Trophoblast cell (in vitro differentiated cells and primary cell): ENCODE data around the gene ARMH2.

ENCODE experiments used
- DNase-seq, 2 donors: peaks; one replicate each; pipeline ENCODE4 v3.0.0-alpha.2; 2016
- H2AFZ ChIP-seq: 2 replicates; pipeline ENCODE4 v1.6.1; 2013; ENCODE audit warnings: low read length, moderate library complexity, mild to moderate bottlenecking; ENCODE audit not compliant: insufficient read depth, poor library complexity
- H2AK5ac ChIP-seq: 2 replicates; pipeline ENCODE4 v1.6.1; 2013; ENCODE audit warnings: mild to moderate bottlenecking, low read length
- H2BK120ac ChIP-seq: 2 replicates; pipeline ENCODE4 v1.6.1; 2013; ENCODE audit warnings: low read length, mild to moderate bottlenecking, moderate library complexity; ENCODE audit not compliant: insufficient read depth, poor library complexity
- H2BK12ac ChIP-seq: 2 replicates; pipeline ENCODE4 v1.6.1; 2013; ENCODE audit warnings: mild to moderate bottlenecking, low read length, moderate library complexity
- H2BK5ac ChIP-seq: 2 replicates; pipeline ENCODE4 v1.6.1; 2013; ENCODE audit warnings: low read length, low read depth, moderate library complexity, mild to moderate bottlenecking; ENCODE audit not compliant: poor library complexity
- H3K14ac ChIP-seq: 2 replicates; pipeline ENCODE4 v1.6.1; 2013; ENCODE audit warnings: mild to moderate bottlenecking, low read length
- H3K18ac ChIP-seq: 2 replicates; pipeline ENCODE4 v1.6.1; 2013; ENCODE audit warnings: mild to moderate bottlenecking, low read length
- H3K23ac ChIP-seq: 2 replicates; pipeline ENCODE4 v1.6.1; 2013; ENCODE audit warnings: low read length
- H3K27ac ChIP-seq: 2 replicates; pipeline ENCODE4 v1.5.1; 2013; ENCODE audit warnings: low read depth, mild to moderate bottlenecking, inconsistent platforms, low read length, moderate library complexity
- H3K27me3 ChIP-seq: 2 replicates; pipeline ENCODE4 v1.6.1; 2013; ENCODE audit warnings: inconsistent platforms, mild to moderate bottlenecking, low read length, moderate library complexity; ENCODE audit not compliant: insufficient read depth
- H3K36me3 ChIP-seq, 2 experiments: 1 replicate in 1 of 2; 2 replicates in 1 of 2; pipeline ENCODE4 v1.6.1; 2013; ENCODE audit warnings: low read length in 2 of 2, mild to moderate bottlenecking in 2 of 2, moderate library complexity in 1 of 2; ENCODE audit not compliant: insufficient read depth in 2 of 2, control insufficient read depth in 1 of 2
- H3K4ac ChIP-seq: 2 replicates; pipeline ENCODE4 v1.6.1; 2013; ENCODE audit warnings: low read depth, mild to moderate bottlenecking, low read length, moderate library complexity
- H3K4me1 ChIP-seq, 2 experiments: 1 replicate in 1 of 2; 2 replicates in 1 of 2; pipeline ENCODE4 v1.6.1; 2013; ENCODE audit warnings: low read length in 2 of 2, mild to moderate bottlenecking in 2 of 2, moderate library complexity in 1 of 2; ENCODE audit not compliant: insufficient read depth in 2 of 2, control insufficient read depth in 1 of 2
- H3K4me2 ChIP-seq: 2 replicates; pipeline ENCODE4 v1.6.1; 2013; ENCODE audit warnings: inconsistent platforms, mild to moderate bottlenecking, low read length, moderate library complexity
- H3K4me3 ChIP-seq: 2 replicates; pipeline ENCODE4 v1.5.1; 2013; ENCODE audit warnings: mild to moderate bottlenecking, low read depth, low read length, inconsistent platforms
- H3K79me1 ChIP-seq: one replicate; pipeline ENCODE4 v1.6.1; 2013; ENCODE audit warnings: low read length
- H3K79me2 ChIP-seq: 2 replicates; pipeline ENCODE4 v1.6.1; 2013; ENCODE audit warnings: low read length, mild to moderate bottlenecking; ENCODE audit not compliant: control insufficient read depth, insufficient read depth, poor library complexity
- H3K9ac ChIP-seq: 2 replicates; pipeline ENCODE4 v1.6.1; 2013; ENCODE audit warnings: mild to moderate bottlenecking, low read length
- H3K9me3 ChIP-seq: 2 replicates; pipeline ENCODE4 v1.6.1; 2013; ENCODE audit warnings: low read depth, mild to moderate bottlenecking, control low read depth, inconsistent platforms, low read length; ENCODE audit not compliant: insufficient read depth
- H4K12ac ChIP-seq: 2 replicates; pipeline ENCODE4 v1.6.1; 2013; ENCODE audit warnings: low read depth, mild to moderate bottlenecking, low read length, moderate library complexity
- H4K8ac ChIP-seq: 2 replicates; pipeline ENCODE4 v1.6.1; 2013; ENCODE audit warnings: low read depth, mild to moderate bottlenecking, low read length, moderate library complexity
- H4K91ac ChIP-seq: one replicate; pipeline ENCODE4 v1.6.1; 2013; ENCODE audit warnings: low read depth, mild to moderate bottlenecking, low read length, moderate library complexity
- WGBS: extraction: QIAGEN DNeasy Blood & Tissue Kit; methylation state at CpG from one replicate; pipeline ENCODE4 v1.1.7; 2013; ENCODE audit warnings: missing lambda C conversion rate; ENCODE audit not compliant: insufficient read length, insufficient coverage; ENCODE audit errors: extremely low coverage; 5-methylcytosine and 5-hydroxymethylcytosine counted together

ARMH2 gene

DNA sequence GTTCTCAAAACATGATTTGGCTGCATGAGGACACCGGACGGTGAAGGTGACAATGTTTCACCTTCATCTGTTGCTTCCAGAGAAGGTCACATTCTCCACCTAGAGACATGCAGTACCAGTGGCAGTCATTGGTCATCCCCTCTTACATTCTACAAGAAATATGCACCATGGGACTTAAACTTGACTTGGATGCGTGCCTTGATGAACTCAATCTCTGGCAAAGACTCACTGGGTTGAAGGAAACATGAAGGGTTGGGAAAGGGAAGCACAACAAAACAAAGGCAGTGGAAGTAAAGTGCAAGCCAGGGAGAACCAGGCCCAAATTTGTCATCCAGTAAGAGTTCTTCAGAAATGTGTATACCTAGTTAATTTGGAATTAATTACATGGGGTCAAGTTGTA is 39.4 kb upstream of the ARMH2 start:
- H3K4ac ChIP-seq, result no peak overlapping the region
- no CpG with 5 or more reads among the region's 3 CpGs for WGBS
- no peak overlapping the region for H3K4me3 ChIP-seq
- H3K36me3 ChIP-seq, result peaks cover 9 to 14% of the 10 kb centered on the region in 2 experiments
- H2BK120ac ChIP-seq, result no peak overlapping the region
- no peak overlapping the region for H3K4me2 ChIP-seq
- H2BK5ac ChIP-seq, result no peak overlapping the region
- H3K79me1 ChIP-seq, result no peaks in the 10 kb centered on the region
- no peak overlapping the region for H2AK5ac ChIP-seq
- peaks cover 0 to 3% of the 10 kb centered on the region in 2 experiments for H3K4me1 ChIP-seq
- H2AFZ ChIP-seq, result no peak overlapping the region
- peaks cover 2% of the 10 kb centered on the region for H3K9me3 ChIP-seq
- no peaks in the 10 kb centered on the region for H3K27me3 ChIP-seq
- no peak overlapping the region for H3K27ac ChIP-seq
- no peak overlapping the region for H3K23ac ChIP-seq
- no peak overlapping the region for H3K18ac ChIP-seq
- H3K9ac ChIP-seq, result no peak overlapping the region
- no peak overlapping the region for H3K14ac ChIP-seq
- no peak overlapping the region for H2BK12ac ChIP-seq
- no peak overlapping the region for H4K8ac ChIP-seq
- DNase-seq, result no peak
- H4K91ac ChIP-seq, result no peak overlapping the region
- no peak overlapping the region for H4K12ac ChIP-seq
- no peaks in the 10 kb centered on the region for H3K79me2 ChIP-seq

GRCh38 chr6:24836109-24836508 is 37.4 kb upstream of the ARMH2 start:
- H4K91ac ChIP-seq, result no peak overlapping the region
- H4K12ac ChIP-seq, result no peak overlapping the region
- no peak overlapping the region for H3K27ac ChIP-seq
- WGBS, result no CpG with 5 or more reads among the region's 2 CpGs
- H3K4ac ChIP-seq, result no peak overlapping the region
- H2BK120ac ChIP-seq, result no peak overlapping the region
- peaks cover 2 to 8% of the 10 kb centered on the region in 2 experiments for H3K36me3 ChIP-seq
- H3K79me1 ChIP-seq, result no peaks in the 10 kb centered on the region
- no peak overlapping the region for H2BK5ac ChIP-seq
- no peaks in the 10 kb centered on the region for H3K79me2 ChIP-seq
- H2BK12ac ChIP-seq, result no peak overlapping the region
- H3K23ac ChIP-seq, result no peak overlapping the region
- H3K4me3 ChIP-seq, result no peak overlapping the region
- no peak overlapping the region for H2AK5ac ChIP-seq
- no peaks in the 10 kb centered on the region for H3K27me3 ChIP-seq
- no peak overlapping the region for H3K18ac ChIP-seq
- no peak for DNase-seq
- H3K4me1 ChIP-seq, result peaks cover 0 to 3% of the 10 kb centered on the region in 2 experiments
- H3K9ac ChIP-seq, result no peak overlapping the region
- no peak overlapping the region for H3K14ac ChIP-seq
- H3K9me3 ChIP-seq, result peaks cover 2% of the 10 kb centered on the region
- no peak overlapping the region for H2AFZ ChIP-seq
- no peak overlapping the region for H3K4me2 ChIP-seq
- H4K8ac ChIP-seq, result no peak overlapping the region

GRCh38 chr6:24833711-24834386 is 35.1 kb upstream of the ARMH2 start:
- H3K18ac ChIP-seq, result no peak overlapping the region
- no peak overlapping the region for H4K12ac ChIP-seq
- no peak overlapping the region for H2AFZ ChIP-seq
- H3K9ac ChIP-seq, result no peak overlapping the region
- no peaks in the 10 kb centered on the region for H3K27me3 ChIP-seq
- no peak for DNase-seq
- no peak overlapping the region for H3K4me3 ChIP-seq
- H3K14ac ChIP-seq, result no peak overlapping the region
- no peaks in the 10 kb centered on the region for H3K79me2 ChIP-seq
- WGBS, result no CpG with 5 or more reads among the region's 4 CpGs
- H3K27ac ChIP-seq, result no peak overlapping the region
- no peak overlapping the region for H4K91ac ChIP-seq
- H3K4me1 ChIP-seq, result no peaks in the 10 kb centered on the region
- no peak overlapping the region for H2BK5ac ChIP-seq
- H4K8ac ChIP-seq, result no peak overlapping the region
- H3K36me3 ChIP-seq, result peaks cover 10 to 11% of the 10 kb centered on the region in 2 experiments
- peaks cover 2% of the 10 kb centered on the region for H3K9me3 ChIP-seq
- H2BK120ac ChIP-seq, result no peak overlapping the region
- H2BK12ac ChIP-seq, result no peak overlapping the region
- H2AK5ac ChIP-seq, result no peak overlapping the region
- H3K4ac ChIP-seq, result no peak overlapping the region
- H3K23ac ChIP-seq, result no peak overlapping the region
- no peak overlapping the region for H3K4me2 ChIP-seq
- H3K79me1 ChIP-seq, result no peaks in the 10 kb centered on the region

DNA sequence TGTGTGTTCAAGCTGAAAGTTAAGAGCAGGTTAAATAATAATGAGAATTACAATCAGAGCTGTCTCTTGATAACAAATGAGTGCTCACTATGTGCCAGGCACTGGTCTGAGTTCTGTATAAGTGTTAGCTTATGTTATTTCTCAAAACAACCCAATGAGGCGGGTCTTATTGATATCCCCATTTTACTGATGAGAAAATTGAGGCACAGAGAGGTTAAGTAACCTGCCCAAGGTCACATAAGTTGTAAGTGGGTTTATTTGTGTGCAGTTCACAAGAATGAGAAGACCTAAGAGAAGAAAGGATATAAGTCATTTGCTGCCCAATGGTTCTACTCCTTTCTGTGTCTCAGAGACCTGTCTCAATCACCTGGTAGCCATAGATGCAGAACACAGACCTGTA is 34.1 kb upstream of the ARMH2 start:
- Histone ChIP-seq H3K4me3 (no peak overlapping the region), H2BK12ac (no peak overlapping the region), H3K4me1 (no peaks in the 10 kb centered on the region), H3K79me1 (no peaks in the 10 kb centered on the region), H3K4me2 (no peak overlapping the region), H2AK5ac (no peak overlapping the region), H3K14ac (no peak overlapping the region), H3K27ac (no peak overlapping the region), H4K8ac (no peak overlapping the region), H3K23ac (no peak overlapping the region), H2AFZ (no peak overlapping the region), H3K9me3 (peaks cover 2% of the 10 kb centered on the region), H2BK120ac (no peak overlapping the region), H3K18ac (no peak overlapping the region), H2BK5ac (no peak overlapping the region), H4K91ac (no peak overlapping the region), H3K79me2 (no peaks in the 10 kb centered on the region), H3K36me3 (peaks cover 12 to 13% of the 10 kb centered on the region in 2 experiments), H3K4ac (no peak overlapping the region), H3K27me3 (no peaks in the 10 kb centered on the region), H4K12ac (no peak overlapping the region), H3K9ac (no peak overlapping the region)
- no CpG with 5 or more reads among the region's 1 CpG for WGBS
- DNase-seq, result no peak
